Lower lobe of right lung (tissue), 2 donors: ENCODE data around the gene APOH. TPM values are rescaled to one million over a fixed set of nuclear protein-coding genes. Genes with fewer than 3 reads are reported as not detected.

ENCODE experiments used
- ATAC-seq, 2 donors: fragments of 200-7000 bp; cut with Tn5 transposase; one replicate each; pipeline ENCODE4 v1.9.1; 2020 to 2022; ENCODE audit warnings: mild to moderate bottlenecking in 2 of 2, moderate library complexity in 2 of 2
- DNase-seq: peaks from one replicate; pipeline ENCODE4 v3.0.0-alpha.2; 2020
- H3K27ac ChIP-seq: fragments of 200-600 bp; one replicate; pipeline ENCODE4 v1.8.0; 2022
- H3K27me3 ChIP-seq: fragments of 200-600 bp; one replicate; pipeline ENCODE4 v1.8.0; 2022; ENCODE audit warnings: low read depth
- H3K36me3 ChIP-seq: fragments of 200-600 bp; one replicate; pipeline ENCODE4 v1.8.0; 2022; ENCODE audit warnings: mild to moderate bottlenecking
- H3K4me1 ChIP-seq: fragments of 200-600 bp; one replicate; pipeline ENCODE4 v1.8.0; 2022
- H3K4me3 ChIP-seq: fragments of 200-600 bp; one replicate; pipeline ENCODE4 v1.8.0; 2022; ENCODE audit warnings: mild to moderate bottlenecking
- H3K9me3 ChIP-seq: fragments of 200-600 bp; one replicate; pipeline ENCODE4 v1.8.0; 2022
- intact Hi-C: fragments of 100-400 bp; cut with DNase I; formaldehyde crosslinking; loops from one replicate; pipeline ENCODE4 v1.11.0; 2022
- total RNA-seq: library from RNA; stranded (reverse); fragmentation: NEBNext Ultra II Directional; extraction: Animal tissue kit (Norgen Biotek cat#: 25700); gene quantifications from one replicate; pipeline ENCODE4 v1.2.1, GENCODE V29; 2021
- TF ChIP-seq, protein P1 (sequence below): fragments of 200-600 bp; IDR thresholded peaks from one replicate; pipeline ENCODE4 v1.8.0; 2022; ENCODE audit warnings: antibody characterized with exemption, mild to moderate bottlenecking
- donor health status: DM: no; HTN: yes; CAD: no; lungs with severe emphysema.

APOH gene
- total RNA-seq, 1 donor from 2014 or later: 17.1 TPM

DNA sequence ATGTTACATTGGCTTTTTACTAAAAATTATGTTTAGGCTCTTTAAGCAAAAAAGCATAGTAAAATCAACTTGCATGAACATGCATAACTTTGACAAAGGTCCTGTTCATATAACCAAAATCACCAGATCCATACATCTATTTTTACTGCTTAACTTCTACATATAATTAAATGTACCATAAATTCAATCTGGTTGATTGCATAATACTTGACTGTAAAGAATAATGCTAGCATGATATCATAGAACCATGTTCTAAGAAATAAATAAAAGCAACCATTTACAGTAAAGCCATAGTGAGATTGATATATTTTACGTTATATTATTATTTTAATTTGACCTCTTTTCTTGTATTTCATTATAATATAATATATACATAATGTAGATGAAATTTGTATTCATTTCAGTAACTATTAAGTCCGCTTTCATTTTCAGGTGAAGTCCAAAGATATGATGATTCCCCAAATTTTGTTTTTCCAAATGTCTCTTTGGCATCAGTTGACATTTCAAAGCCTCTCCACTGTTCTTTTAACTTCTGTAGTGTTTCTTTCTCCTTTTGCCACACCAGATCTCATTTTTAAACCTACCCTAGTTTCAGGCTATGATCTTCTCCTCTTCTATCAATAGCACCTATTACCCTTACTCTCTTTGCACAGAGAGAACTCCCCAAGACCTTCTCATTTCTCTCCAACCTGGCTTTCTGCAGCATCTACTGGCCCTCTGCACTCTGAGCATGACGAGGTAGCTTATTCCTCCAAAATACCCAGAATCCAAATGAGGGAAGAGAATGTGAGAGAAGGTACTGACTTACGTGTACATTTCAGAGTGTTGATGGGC is 1.8 kb downstream of the APOH start:
- TF ChIP-seq, protein P1, sequence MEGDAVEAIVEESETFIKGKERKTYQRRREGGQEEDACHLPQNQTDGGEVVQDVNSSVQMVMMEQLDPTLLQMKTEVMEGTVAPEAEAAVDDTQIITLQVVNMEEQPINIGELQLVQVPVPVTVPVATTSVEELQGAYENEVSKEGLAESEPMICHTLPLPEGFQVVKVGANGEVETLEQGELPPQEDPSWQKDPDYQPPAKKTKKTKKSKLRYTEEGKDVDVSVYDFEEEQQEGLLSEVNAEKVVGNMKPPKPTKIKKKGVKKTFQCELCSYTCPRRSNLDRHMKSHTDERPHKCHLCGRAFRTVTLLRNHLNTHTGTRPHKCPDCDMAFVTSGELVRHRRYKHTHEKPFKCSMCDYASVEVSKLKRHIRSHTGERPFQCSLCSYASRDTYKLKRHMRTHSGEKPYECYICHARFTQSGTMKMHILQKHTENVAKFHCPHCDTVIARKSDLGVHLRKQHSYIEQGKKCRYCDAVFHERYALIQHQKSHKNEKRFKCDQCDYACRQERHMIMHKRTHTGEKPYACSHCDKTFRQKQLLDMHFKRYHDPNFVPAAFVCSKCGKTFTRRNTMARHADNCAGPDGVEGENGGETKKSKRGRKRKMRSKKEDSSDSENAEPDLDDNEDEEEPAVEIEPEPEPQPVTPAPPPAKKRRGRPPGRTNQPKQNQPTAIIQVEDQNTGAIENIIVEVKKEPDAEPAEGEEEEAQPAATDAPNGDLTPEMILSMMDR: no peak
- Histone ChIP-seq H3K27ac (no peak overlapping the region), H3K4me3 (no peak overlapping the region), H3K9me3 (no peaks in the 10 kb centered on the region), H3K4me1 (no peaks in the 10 kb centered on the region), H3K36me3 (no peaks in the 10 kb centered on the region), H3K27me3 (no peaks in the 10 kb centered on the region)
- ATAC-seq (no peak), DNase-seq (no peak)
- intact Hi-C loops: no loop called here

DNA sequence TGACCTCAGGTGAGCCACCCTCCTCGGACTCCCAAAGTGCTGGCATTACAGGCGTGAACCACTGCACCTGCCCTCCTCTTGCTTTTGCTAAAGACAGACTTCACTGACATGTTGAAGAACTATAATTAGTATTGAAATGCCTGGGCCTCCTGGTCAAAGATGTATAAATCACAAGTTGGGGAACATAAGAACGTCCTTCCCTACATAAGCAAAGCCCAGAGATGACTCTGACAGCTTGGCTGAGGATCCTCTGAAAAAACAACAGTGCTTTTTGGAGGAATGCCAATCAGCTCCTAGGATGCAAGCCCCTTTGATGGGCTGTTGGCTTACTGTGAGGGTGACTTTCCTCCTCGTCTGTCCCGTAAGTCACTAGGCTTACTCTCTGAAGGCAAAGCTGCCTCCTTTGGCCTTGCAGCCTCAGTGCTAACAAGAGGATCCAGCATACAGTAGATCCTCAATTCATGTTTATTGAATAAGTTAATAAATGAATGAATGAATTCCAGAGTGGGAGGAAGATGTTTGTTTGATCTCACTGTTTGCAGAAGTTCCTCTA is 6.3 kb downstream of the APOH start:
- intact Hi-C loops: no loop called here
- no peak for DNase-seq
- TF ChIP-seq, protein P1: no peak
- H3K4me3 ChIP-seq: no peak overlapping the region
- H3K9me3 ChIP-seq: no peaks in the 10 kb centered on the region
- H3K27ac ChIP-seq: no peak overlapping the region
- H3K4me1 ChIP-seq: no peaks in the 10 kb centered on the region
- H3K27me3 ChIP-seq: no peaks in the 10 kb centered on the region
- no peaks in the 10 kb centered on the region for H3K36me3 ChIP-seq
- ATAC-seq: no peak

GRCh38 chr17:66221755-66222530 is 7.3 kb downstream of the APOH start:
- H3K27ac ChIP-seq: no peak overlapping the region
- no peaks in the 10 kb centered on the region for H3K4me1 ChIP-seq
- H3K9me3 ChIP-seq: no peaks in the 10 kb centered on the region
- DNase-seq: no peak
- no peaks in the 10 kb centered on the region for H3K27me3 ChIP-seq
- TF ChIP-seq, protein P1: no peak
- H3K4me3 ChIP-seq: no peak overlapping the region
- intact Hi-C loops: no loop called here
- ATAC-seq: no peak
- H3K36me3 ChIP-seq: no peaks in the 10 kb centered on the region

DNA sequence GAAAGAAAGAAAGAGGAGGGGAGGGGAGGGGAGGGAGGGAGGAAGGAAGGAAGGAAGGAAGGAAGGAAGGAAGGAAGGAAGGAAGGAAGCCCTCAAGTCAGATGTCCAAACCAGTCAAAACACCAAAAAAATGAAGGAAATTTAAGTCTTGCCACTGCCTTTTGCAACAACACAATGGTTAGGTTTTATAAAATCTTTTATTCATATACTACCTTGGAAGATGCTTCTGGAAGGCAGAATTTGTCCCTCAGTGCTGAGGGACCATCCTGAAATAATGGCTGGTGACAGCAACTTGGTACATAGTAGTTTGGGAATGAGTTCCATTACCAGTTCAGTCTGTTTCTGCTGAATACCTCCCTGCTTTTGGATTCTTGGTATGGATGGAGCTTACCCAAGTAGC is 7.9 kb downstream of the APOH start:
- no peaks in the 10 kb centered on the region for H3K4me1 ChIP-seq
- DNase-seq (no peak), ATAC-seq (no peak)
- TF ChIP-seq, protein P1: no peak
- H3K9me3 ChIP-seq: no peaks in the 10 kb centered on the region
- H3K36me3 ChIP-seq: no peaks in the 10 kb centered on the region
- intact Hi-C loops: no loop called here
- H3K4me3 ChIP-seq: no peak overlapping the region
- no peak overlapping the region for H3K27ac ChIP-seq
- no peaks in the 10 kb centered on the region for H3K27me3 ChIP-seq

- no peak overlapping the region for H3K27ac ChIP-seq
- ATAC-seq (no peak), DNase-seq (no peak)
- no peaks in the 10 kb centered on the region for H3K9me3 ChIP-seq
- H3K36me3 ChIP-seq: no peaks in the 10 kb centered on the region
- no peaks in the 10 kb centered on the region for H3K27me3 ChIP-seq
- TF ChIP-seq, protein P1: no peak
- H3K4me3 ChIP-seq: no peak overlapping the region
- no peaks in the 10 kb centered on the region for H3K4me1 ChIP-seq
- intact Hi-C loops: no loop called here
Measured at GRCh38 chr17:66220079-66220835, 9.0 kb downstream of the APOH start.
